Liver (tissue), 9 donors: ENCODE data around the gene HUNK. TPM values are rescaled to one million over a fixed set of nuclear protein-coding genes. Genes with fewer than 3 reads are reported as not detected.
A peak's percentile ranks its signal among the peaks of the same experiment; 100 is the strongest.

Experiments used
- DNase-seq: peaks from one replicate; pipeline ENCODE4 v3.0.0-alpha.2; 2017; ENCODE audit warnings: low spot score
- H3K27ac ChIP-seq, 2 donors: one replicate each; pipeline ENCODE4 v1.7.0; 2013; ENCODE audit warnings: inconsistent platforms in 2 of 2, low read length in 2 of 2, control low read depth in 1 of 2, low read depth in 1 of 2, mild to moderate bottlenecking in 1 of 2
- H3K27me3 ChIP-seq, 4 donors: one replicate each; pipeline versions ENCODE4 v1.6.1 to v1.7.0; 2013; ENCODE audit warnings: low read length in 3 of 4, inconsistent platforms in 1 of 4, mild to moderate bottlenecking in 1 of 4, moderate library complexity in 1 of 4; ENCODE audit not compliant: control insufficient read depth in 4 of 4, insufficient read depth in 4 of 4
- H3K36me3 ChIP-seq, 4 donors: one replicate each; pipeline versions ENCODE4 v1.6.1 to v1.7.0; 2013; ENCODE audit warnings: low read length in 3 of 4, mild to moderate bottlenecking in 3 of 4, low read depth in 1 of 4, moderate library complexity in 1 of 4; ENCODE audit not compliant: control insufficient read depth in 4 of 4, insufficient read depth in 3 of 4
- H3K4me1 ChIP-seq, 4 donors: one replicate each; pipeline versions ENCODE4 v1.6.1 to v1.7.0; 2013; ENCODE audit warnings: low read length in 3 of 4, mild to moderate bottlenecking in 3 of 4, moderate library complexity in 1 of 4; ENCODE audit not compliant: control insufficient read depth in 4 of 4, insufficient read depth in 4 of 4
- H3K4me3 ChIP-seq, 3 donors: one replicate each; pipeline versions ENCODE4 v1.6.1 to v1.7.0; 2013; ENCODE audit warnings: low read length in 3 of 3, control low read depth in 1 of 3, low read depth in 1 of 3, mild to moderate bottlenecking in 1 of 3
- H3K9ac ChIP-seq, 2 donors: one replicate each; pipeline ENCODE4 v1.7.0; 2013; ENCODE audit warnings: low read length in 2 of 2, mild to moderate bottlenecking in 2 of 2, moderate library complexity in 2 of 2, control low read depth in 1 of 2, low read depth in 1 of 2
- H3K9me3 ChIP-seq, 4 donors: one replicate each; pipeline versions ENCODE4 v1.6.1 to v1.7.0; 2013; ENCODE audit warnings: low read length in 3 of 4; ENCODE audit not compliant: control insufficient read depth in 4 of 4
- EGR1 ChIP-seq, 2 donors: IDR thresholded peaks; 2 replicates each; pipeline ENCODE4 v1.6.1; 2016 to 2018; ENCODE audit warnings: antibody characterized with exemption in 2 of 2, low read depth in 2 of 2
- FOXA1 ChIP-seq: IDR thresholded peaks from 2 replicates; pipeline ENCODE4 v1.6.1; 2016; ENCODE audit warnings: antibody characterized with exemption
- HNF4A ChIP-seq, 2 donors: conservative IDR thresholded peaks; 2 replicates each; pipeline ENCODE4 v1.6.1; 2016; ENCODE audit warnings: antibody characterized with exemption in 2 of 2, mild to moderate bottlenecking in 2 of 2
- JUND ChIP-seq, 2 donors: IDR thresholded peaks; 2 replicates each; pipeline ENCODE4 v1.6.1; 2016; ENCODE audit warnings: antibody characterized with exemption in 2 of 2
- NR2F2 ChIP-seq: IDR thresholded peaks from 2 replicates; pipeline ENCODE4 v1.6.1; 2016; ENCODE audit warnings: antibody characterized with exemption
- RAD21 ChIP-seq, 2 donors: IDR thresholded peaks; 2 replicates each; pipeline ENCODE4 v1.6.1; 2016; ENCODE audit warnings: antibody characterized with exemption in 2 of 2, mild to moderate bottlenecking in 2 of 2
- YY1 ChIP-seq: IDR thresholded peaks from 2 replicates; pipeline ENCODE4 v1.6.1; 2016; ENCODE audit warnings: antibody characterized with exemption, mild to moderate bottlenecking
- whole genome bisulfite sequencing: extraction: QIAGEN DNeasy Blood & Tissue Kit; methylation state at CpG from one replicate; pipeline ENCODE4 v1.1.7; 2013; 5-methylcytosine and 5-hydroxymethylcytosine counted together
- polyA plus RNA-seq, 2 donors: library from polyadenylated mRNA; stranded (reverse) in 1 of 2; unstranded in 1 of 2; fragments of 200-250 nt in 1 of 2; fragments of >200 nt in 1 of 2; fragmentation: Nextera tagmentation in 1 of 2; extraction: Ambion mirVana in 1 of 2; gene quantifications; one replicate each; pipeline versions ENCODE4 v1.2.1 to v1.2.3, GENCODE V29; 2013 to 2015
- total RNA-seq, 2 donors: library from RNA; depleted of rRNA; stranded (reverse); fragments of >200 nt; gene quantifications; one replicate each; pipeline ENCODE4 v1.2.3, GENCODE V29; 2014
- TF ChIP-seq, protein P1 (sequence below): IDR thresholded peaks from 2 replicates; pipeline ENCODE4 v1.6.1; 2016; ENCODE audit warnings: antibody characterized with exemption, mild to moderate bottlenecking
- TF ChIP-seq, protein P2 (sequence below): fragments of 150-350 bp; IDR thresholded peaks from 2 replicates; pipeline ENCODE4 v1.5.1; 2017; ENCODE audit warnings: improper control_type of control experiment, low read depth, low read length; ENCODE audit not compliant: missing input control
- TF ChIP-seq, protein P3 (sequence below): IDR thresholded peaks from 2 replicates; pipeline ENCODE4 v1.6.1; 2016; ENCODE audit warnings: antibody characterized with exemption
- donor health status: healthy.
- donor health status: healthy.
- donor health status: healthy.
- donor health status: healthy.
- donor health status: healthy.

Gene HUNK
- total and polyA plus RNA-seq, 4 donors: 0.11 to 0.92 (median 0.30) TPM

DNA sequence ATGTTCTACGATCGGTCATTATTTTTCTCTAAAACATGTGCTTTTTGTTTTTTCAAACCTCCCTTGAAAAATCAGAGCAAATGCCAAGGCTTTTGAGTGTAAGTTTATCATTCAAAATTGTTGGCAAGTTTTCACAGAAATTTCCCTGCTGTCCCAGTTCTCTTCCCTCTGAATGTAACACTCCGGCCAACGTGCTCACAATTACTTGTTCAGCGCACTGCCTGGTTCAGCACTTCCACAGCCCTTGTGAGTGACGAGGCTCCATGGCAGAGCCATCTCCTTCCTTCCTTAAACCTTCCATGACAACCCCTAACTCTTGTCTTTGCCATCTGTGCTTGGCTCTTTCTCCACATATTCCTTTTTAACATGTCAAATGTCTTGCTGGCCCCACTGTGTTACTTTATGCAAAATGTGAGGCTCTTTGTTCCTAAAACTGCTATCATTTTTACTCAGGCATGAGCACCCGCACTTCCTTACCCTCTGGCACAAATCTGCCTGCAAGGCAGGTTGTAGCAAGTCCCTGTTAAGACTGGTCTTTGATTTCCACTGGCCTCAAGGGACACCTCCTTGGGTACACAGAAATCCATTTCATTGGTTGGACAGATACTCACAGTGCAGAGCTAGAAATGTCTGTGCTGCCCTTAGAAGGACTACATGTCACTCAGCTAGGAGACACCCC, 142.8 kb downstream of the HUNK start:
- TF ChIP-seq HNF4A (conservative IDR thresholded peaks at IDR 0.05) (no peak), RAD21 (IDR thresholded peaks at IDR 0.05) (no peak), JUND (IDR thresholded peaks at IDR 0.05) (no peak)
- TF ChIP-seq, protein P1, sequence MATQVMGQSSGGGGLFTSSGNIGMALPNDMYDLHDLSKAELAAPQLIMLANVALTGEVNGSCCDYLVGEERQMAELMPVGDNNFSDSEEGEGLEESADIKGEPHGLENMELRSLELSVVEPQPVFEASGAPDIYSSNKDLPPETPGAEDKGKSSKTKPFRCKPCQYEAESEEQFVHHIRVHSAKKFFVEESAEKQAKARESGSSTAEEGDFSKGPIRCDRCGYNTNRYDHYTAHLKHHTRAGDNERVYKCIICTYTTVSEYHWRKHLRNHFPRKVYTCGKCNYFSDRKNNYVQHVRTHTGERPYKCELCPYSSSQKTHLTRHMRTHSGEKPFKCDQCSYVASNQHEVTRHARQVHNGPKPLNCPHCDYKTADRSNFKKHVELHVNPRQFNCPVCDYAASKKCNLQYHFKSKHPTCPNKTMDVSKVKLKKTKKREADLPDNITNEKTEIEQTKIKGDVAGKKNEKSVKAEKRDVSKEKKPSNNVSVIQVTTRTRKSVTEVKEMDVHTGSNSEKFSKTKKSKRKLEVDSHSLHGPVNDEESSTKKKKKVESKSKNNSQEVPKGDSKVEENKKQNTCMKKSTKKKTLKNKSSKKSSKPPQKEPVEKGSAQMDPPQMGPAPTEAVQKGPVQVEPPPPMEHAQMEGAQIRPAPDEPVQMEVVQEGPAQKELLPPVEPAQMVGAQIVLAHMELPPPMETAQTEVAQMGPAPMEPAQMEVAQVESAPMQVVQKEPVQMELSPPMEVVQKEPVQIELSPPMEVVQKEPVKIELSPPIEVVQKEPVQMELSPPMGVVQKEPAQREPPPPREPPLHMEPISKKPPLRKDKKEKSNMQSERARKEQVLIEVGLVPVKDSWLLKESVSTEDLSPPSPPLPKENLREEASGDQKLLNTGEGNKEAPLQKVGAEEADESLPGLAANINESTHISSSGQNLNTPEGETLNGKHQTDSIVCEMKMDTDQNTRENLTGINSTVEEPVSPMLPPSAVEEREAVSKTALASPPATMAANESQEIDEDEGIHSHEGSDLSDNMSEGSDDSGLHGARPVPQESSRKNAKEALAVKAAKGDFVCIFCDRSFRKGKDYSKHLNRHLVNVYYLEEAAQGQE: no peak
- TF ChIP-seq, protein P2, sequence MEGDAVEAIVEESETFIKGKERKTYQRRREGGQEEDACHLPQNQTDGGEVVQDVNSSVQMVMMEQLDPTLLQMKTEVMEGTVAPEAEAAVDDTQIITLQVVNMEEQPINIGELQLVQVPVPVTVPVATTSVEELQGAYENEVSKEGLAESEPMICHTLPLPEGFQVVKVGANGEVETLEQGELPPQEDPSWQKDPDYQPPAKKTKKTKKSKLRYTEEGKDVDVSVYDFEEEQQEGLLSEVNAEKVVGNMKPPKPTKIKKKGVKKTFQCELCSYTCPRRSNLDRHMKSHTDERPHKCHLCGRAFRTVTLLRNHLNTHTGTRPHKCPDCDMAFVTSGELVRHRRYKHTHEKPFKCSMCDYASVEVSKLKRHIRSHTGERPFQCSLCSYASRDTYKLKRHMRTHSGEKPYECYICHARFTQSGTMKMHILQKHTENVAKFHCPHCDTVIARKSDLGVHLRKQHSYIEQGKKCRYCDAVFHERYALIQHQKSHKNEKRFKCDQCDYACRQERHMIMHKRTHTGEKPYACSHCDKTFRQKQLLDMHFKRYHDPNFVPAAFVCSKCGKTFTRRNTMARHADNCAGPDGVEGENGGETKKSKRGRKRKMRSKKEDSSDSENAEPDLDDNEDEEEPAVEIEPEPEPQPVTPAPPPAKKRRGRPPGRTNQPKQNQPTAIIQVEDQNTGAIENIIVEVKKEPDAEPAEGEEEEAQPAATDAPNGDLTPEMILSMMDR: no peak
- Histone ChIP-seq H3K27ac (no peak overlapping the region), H3K36me3 (no peaks in the 10 kb centered on the region), H3K9ac (no peak overlapping the region), H3K4me1 (peaks cover 0 to 2% (median 0%) of the 10 kb centered on the region in 4 donors), H3K9me3 (no peaks in the 10 kb centered on the region), H3K27me3 (peaks cover 0 to 4% (median 0%) of the 10 kb centered on the region in 4 donors), H3K4me3 (no peak overlapping the region)
- no peak for DNase-seq
- 80% methylated on average over 7 of the region's 7 CpGs for WGBS

DNA sequence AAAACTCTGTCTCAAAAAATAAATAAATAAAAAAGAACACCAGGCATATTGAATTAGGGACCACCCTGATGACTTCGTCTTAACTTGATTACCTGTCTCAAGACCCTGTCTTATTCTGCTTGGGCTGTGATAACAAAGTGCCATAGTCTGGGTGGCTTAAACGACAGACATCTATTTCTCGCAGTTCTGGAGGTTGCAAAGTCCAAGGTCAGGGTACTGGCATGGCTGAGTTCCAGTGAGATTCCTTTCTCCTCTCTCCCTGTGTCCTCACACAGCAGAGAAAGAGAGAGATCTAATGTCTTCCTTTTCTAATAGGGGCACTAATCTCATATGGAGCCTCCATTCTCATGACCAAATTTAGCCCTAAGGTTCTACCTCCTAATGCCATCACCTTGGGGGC, 145.6 kb downstream of the HUNK start:
- WGBS: 69% methylated on average over 3 of the region's 3 CpGs
- Histone ChIP-seq H3K36me3 (no peaks in the 10 kb centered on the region), H3K27me3 (no peaks in the 10 kb centered on the region), H3K9ac (no peak overlapping the region), H3K4me1 (peaks cover 0 to 2% (median under 1%) of the 10 kb centered on the region in 4 donors), H3K9me3 (no peaks in the 10 kb centered on the region), H3K27ac (no peak overlapping the region), H3K4me3 (no peak overlapping the region)
- no peak for DNase-seq
- TF ChIP-seq, protein P3, sequence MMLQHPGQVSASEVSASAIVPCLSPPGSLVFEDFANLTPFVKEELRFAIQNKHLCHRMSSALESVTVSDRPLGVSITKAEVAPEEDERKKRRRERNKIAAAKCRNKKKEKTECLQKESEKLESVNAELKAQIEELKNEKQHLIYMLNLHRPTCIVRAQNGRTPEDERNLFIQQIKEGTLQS: no peak
- no peak for TF ChIP-seq EGR1 (IDR thresholded peaks at IDR 0.05; ENCODE audit: low read depth in 2 of 2)
- no peak for TF ChIP-seq FOXA1

DNA sequence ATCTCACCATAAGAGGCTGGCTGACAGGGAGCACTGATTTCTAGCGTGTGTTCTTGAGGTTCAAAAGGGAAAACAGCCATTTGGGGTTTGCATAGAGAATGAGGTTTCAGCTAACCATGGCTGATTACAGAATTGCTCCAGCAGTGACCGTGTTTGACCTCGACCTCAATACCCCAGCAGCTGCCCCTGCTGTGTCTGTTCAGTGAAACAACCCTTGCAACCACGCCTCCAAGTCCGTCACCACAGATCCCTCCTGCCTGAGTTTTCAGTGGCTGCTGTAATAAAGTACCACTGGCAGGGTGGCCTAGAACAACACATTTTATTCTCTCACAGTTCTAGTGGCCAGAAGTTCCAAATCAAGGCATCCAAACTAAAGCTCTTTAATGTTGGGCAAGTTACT, 147.7 kb downstream of the HUNK start:
- peak; percentile 18 for TF ChIP-seq NR2F2
- TF ChIP-seq YY1: no peak
- H3K4me3 ChIP-seq: no peak overlapping the region
- H3K27ac ChIP-seq: no peak overlapping the region
- 59% methylated on average over 5 of the region's 5 CpGs for WGBS
- no peaks in the 10 kb centered on the region for H3K36me3 ChIP-seq
- no peak overlapping the region for H3K9ac ChIP-seq
- peaks cover 0 to 2% (median under 1%) of the 10 kb centered on the region in 4 donors for H3K4me1 ChIP-seq
- DNase-seq: no peak
- no peaks in the 10 kb centered on the region for H3K9me3 ChIP-seq
- H3K27me3 ChIP-seq: no peaks in the 10 kb centered on the region
